Fibroblast of the aortic adventitia (primary cell): ENCODE results near the gene SPP1. TPM values are rescaled to one million over a fixed set of nuclear protein-coding genes. Genes with fewer than 3 reads are reported as not detected.
A peak's percentile ranks its signal among the peaks of the same experiment; 100 is the strongest.

Experiments used
- DNase-seq: peaks from one replicate; pipeline ENCODE4 v3.0.0-alpha.2; 2010; ENCODE audit warnings: low read depth
- H3K4me3 ChIP-seq: 2 replicates; pipeline ENCODE4 v1.5.1; 2011; ENCODE audit warnings: low read depth, mild to moderate bottlenecking, control low read depth, low read length, moderate library complexity
- small RNA-seq: library from RNA; depleted of rRNA; stranded (forward); fragments of <200 nt; gene quantifications from one replicate; pipeline ENCODE3, GENCODE V24; 2012
- total RNA-seq: library from RNA; depleted of rRNA; stranded (reverse); fragments of >200 nt; gene quantifications from 2 replicates; pipeline ENCODE4 v1.2.3, GENCODE V29; 2012; ENCODE audit warnings: low replicate concordance
- TF ChIP-seq, protein P1 (sequence below): IDR thresholded peaks from 2 replicates; pipeline ENCODE4 v1.5.1; 2011; ENCODE audit warnings: mild to moderate bottlenecking, low read length, control low read depth, inconsistent platforms; ENCODE audit not compliant: insufficient read depth

SPP1 gene
- total RNA-seq, 1 donor, result 0.72 TPM

- H3K4me3 ChIP-seq, result no peak overlapping the region
- DNase-seq, result peak; percentile 87
- TF ChIP-seq, protein P1, sequence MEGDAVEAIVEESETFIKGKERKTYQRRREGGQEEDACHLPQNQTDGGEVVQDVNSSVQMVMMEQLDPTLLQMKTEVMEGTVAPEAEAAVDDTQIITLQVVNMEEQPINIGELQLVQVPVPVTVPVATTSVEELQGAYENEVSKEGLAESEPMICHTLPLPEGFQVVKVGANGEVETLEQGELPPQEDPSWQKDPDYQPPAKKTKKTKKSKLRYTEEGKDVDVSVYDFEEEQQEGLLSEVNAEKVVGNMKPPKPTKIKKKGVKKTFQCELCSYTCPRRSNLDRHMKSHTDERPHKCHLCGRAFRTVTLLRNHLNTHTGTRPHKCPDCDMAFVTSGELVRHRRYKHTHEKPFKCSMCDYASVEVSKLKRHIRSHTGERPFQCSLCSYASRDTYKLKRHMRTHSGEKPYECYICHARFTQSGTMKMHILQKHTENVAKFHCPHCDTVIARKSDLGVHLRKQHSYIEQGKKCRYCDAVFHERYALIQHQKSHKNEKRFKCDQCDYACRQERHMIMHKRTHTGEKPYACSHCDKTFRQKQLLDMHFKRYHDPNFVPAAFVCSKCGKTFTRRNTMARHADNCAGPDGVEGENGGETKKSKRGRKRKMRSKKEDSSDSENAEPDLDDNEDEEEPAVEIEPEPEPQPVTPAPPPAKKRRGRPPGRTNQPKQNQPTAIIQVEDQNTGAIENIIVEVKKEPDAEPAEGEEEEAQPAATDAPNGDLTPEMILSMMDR, result no peak
Observed at GRCh38 chr4:88027611-88028608, 52.4 kb downstream of the SPP1 start.

- no peak for DNase-seq
- TF ChIP-seq, protein P1, result no peak
- H3K4me3 ChIP-seq, result no peak overlapping the region
Observed at GRCh38 chr4:88028946-88029345, 53.4 kb downstream of the SPP1 start.

DNA sequence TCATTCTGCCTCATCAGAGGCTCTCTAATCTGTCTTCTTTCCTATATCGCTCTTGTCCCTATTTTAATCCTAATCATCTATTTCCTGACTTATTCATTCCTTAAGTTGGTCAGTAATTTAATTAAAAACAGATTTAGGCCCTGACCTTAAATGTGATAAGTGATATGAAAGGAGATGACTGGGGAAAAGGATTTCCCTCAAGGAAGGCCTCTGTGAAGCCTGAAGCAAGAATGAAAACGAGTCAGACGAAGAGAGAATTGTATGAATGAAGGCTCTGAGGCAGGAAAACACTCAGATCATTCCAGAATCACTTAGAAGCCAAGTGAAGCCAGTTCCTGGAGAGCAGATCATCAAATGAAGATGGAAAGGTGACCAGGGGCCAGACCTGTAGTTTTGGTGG is 54.0 kb downstream of the SPP1 start:
- TF ChIP-seq, protein P1, result no peak
- H3K4me3 ChIP-seq, result no peak overlapping the region
- DNase-seq, result no peak

DNA sequence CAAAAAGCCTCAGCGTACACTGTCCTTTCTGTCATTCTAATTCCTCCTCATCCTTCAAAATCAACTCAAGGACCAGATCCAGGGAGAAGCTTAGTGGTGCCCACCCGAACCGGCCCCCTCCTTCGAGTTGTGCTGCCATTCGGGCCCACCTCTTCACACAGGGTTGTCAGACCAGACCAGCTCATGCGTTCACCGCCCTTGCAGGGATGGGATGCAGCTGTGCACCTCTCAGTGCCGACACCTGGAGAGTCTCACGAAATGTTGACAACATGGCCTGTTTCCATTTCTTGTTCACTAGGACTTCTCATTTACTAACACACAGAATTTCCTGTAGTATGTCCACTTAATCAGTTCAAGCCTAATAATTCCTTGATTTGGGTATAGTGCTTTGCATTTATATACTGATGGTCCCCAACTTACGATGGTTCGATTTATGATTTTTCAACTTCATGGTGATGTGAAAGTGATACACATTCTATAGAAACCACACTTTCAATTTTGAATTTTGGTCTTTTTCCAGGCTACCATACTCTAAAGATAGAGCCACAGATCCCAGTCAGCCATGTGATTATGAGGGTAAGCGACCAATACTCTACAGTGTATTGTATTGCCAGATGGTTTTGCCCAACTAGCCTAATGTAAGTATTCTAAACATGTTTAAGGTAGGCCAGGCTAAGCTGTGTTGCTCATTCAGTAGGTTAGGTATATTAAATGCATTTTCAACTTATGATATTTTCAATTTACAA is 55.2 kb downstream of the SPP1 start:
- H3K4me3 ChIP-seq, result no peak overlapping the region
- DNase-seq, result no peak
- TF ChIP-seq, protein P1, result no peak

Small RNA genes within 50 kb of the gene (small RNA-seq; reads per million reads assigned to genes)
- gene RNU1-36P, result not detected

Other genes starting within 250 kb of the SPP1 start
- not detected in 2 replicates for gene IBSP, start 176.2 kb upstream of the SPP1 start, total RNA-seq
- gene MEPE, start 142.7 kb upstream of the SPP1 start, total RNA-seq, result not detected in 2 replicates
- 66.6 and 197 TPM in 2 replicates for gene PKD2, start 31.9 kb downstream of the SPP1 start, total RNA-seq
- gene ABCG2, start 182.9 kb downstream of the SPP1 start, total RNA-seq, result 0.90 and 7.0 TPM in 2 replicates